Thyroid gland (tissue), 4 donors: ENCODE measurements around the gene PPP2CA.

Experiments
- POLR2A ChIP-seq, 2 donors: fragments of 450-650 bp; IDR thresholded peaks; one replicate each; pipeline ENCODE4 v1.6.1; 2017; ENCODE audit warnings: antibody characterized with exemption in 2 of 2, mild to moderate bottlenecking in 2 of 2, moderate library complexity in 1 of 2
- TF ChIP-seq, protein P1 (sequence below), 6 experiments: fragments of 200-600 bp in 3 of 6; fragments of 450-650 bp in 3 of 6; sonication (generic) in 3 of 6; IDR thresholded peaks; one replicate each; pipeline ENCODE4 v1.5.1; 2016 to 2019; ENCODE audit warnings: antibody characterized with exemption in 6 of 6, mild to moderate bottlenecking in 2 of 6, inconsistent platforms in 1 of 6, moderate library complexity in 1 of 6

DNA sequence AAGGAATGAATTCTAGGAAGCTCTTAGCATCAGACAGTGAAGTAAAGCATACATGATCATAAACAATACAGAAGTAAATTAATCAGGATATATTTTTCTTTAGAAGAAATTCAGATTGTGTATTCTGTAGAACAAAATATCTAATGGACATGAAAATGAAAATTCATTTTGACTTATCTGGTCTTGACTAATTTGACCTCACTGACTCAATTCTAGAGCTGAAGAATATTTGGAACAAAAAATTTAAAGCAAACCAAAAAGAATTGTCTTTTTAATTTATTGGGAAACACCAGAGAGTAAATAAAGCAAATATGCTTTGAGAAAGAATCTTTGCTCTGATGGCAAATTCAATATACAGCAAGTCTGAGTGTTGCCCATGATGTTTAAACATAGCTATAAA, 2.8 kb upstream of the PPP2CA start:
- TF ChIP-seq, protein P1, sequence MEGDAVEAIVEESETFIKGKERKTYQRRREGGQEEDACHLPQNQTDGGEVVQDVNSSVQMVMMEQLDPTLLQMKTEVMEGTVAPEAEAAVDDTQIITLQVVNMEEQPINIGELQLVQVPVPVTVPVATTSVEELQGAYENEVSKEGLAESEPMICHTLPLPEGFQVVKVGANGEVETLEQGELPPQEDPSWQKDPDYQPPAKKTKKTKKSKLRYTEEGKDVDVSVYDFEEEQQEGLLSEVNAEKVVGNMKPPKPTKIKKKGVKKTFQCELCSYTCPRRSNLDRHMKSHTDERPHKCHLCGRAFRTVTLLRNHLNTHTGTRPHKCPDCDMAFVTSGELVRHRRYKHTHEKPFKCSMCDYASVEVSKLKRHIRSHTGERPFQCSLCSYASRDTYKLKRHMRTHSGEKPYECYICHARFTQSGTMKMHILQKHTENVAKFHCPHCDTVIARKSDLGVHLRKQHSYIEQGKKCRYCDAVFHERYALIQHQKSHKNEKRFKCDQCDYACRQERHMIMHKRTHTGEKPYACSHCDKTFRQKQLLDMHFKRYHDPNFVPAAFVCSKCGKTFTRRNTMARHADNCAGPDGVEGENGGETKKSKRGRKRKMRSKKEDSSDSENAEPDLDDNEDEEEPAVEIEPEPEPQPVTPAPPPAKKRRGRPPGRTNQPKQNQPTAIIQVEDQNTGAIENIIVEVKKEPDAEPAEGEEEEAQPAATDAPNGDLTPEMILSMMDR (IDR thresholded peaks at IDR 0.05) = no peak
- no peak for TF ChIP-seq POLR2A (IDR thresholded peaks at IDR 0.05)
